Measurements from ENCODE around the gene TAP2.

TAP2 gene

GRCh38 chr6:32853541-32854375 is 15.2 kb upstream of the TAP2 start, which contains the start of the genes PSMB9 and TAP1:
Gene PSMB9, plus strand, starts transcription at chr6:32854192. Its CDS starts 38 bp downstream, at chr6:32854230.
Gene TAP1, minus strand, starts transcription at chr6:32853704. Its CDS starts 68 bp downstream, at chr6:32853636.
- DNase-seq: peak; percentile 95

- peak; percentile 54 for DNase-seq
Observed at GRCh38 chr6:32852844-32853540, 14.5 kb upstream of the TAP2 start.

DNA sequence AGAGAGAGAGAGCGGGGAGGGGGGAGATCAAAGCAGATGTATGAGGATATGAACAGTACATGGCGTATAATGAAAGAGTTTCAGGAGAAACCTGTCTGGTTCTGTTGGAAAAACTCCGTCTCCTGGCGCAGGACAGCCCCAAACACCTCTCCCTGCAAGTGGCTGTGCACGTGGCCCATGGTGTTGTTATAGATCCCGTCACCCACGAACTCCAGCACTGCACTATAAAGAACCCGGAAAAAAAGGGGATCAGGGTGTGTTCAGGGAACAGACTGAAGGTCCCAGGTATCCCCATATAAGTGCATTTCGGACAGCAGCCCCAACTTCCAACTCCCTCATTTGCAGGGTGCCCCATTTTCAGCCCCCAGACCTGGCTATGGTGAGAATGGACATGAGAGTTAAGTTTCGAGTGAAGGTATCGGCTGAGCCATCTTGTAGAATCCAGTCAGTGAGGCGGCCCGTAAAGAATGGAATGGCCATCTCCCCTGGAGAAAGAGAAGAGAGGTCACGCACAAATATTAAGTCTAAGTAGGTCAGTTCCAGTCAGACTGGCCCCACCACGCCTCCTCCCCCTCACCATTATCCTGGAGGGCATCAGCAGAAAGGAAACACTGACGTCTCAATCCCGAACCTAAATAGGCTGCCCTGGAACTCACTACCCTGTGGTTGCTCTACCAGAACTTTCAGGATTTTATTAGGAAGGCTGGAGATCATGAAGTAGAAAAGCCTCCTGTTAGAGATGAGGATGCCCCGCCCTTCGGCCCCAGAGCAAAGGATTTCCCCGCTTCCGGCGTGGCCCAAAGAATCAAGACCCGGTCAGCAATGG is 13.7 kb upstream of the TAP2 start:
- peak; percentile 44 for DNase-seq

DNA sequence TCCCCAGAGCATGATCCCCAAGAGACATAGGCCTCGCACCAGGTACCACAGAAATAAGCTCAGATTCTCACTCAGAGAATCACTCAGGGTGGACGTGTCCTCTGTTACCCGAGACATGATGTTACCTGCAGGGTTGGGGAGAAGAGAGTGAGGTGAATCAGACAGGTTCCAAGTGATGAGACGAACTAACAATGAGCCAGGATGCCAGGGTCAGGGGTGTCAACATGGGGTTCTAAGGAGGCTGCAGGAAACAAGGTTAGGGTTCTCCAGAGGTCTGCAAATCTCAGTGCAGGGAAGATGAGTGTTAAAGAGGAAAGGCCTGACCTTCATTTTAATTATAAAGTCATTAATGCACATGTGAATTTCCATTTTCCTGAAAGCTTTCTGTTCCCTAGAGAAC is 12.5 kb upstream of the TAP2 start:
- no peak for DNase-seq

DNA sequence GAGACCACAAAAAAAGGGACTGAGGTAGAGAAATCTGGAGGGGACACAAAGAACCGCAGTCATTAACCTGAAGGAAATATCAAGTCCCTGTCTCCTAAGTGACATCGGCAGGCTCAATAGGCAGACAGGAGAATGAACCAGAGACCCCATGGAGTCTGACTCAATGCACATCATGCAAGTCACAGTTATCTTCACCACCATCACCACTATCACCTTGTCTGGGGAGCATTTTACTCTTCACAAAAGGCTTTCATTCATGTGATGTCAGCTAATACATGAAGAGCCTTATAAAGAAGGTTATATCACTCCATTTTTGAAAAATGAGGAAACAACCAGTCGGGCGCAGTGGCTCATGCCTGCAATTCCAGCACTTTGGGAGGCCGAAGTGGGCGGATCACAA is 10.6 kb upstream of the TAP2 start:
- DNase-seq: no peak

- DNase-seq: no peak
Observed at GRCh38 chr6:32847795-32848194, 9.3 kb upstream of the TAP2 start.

DNA sequence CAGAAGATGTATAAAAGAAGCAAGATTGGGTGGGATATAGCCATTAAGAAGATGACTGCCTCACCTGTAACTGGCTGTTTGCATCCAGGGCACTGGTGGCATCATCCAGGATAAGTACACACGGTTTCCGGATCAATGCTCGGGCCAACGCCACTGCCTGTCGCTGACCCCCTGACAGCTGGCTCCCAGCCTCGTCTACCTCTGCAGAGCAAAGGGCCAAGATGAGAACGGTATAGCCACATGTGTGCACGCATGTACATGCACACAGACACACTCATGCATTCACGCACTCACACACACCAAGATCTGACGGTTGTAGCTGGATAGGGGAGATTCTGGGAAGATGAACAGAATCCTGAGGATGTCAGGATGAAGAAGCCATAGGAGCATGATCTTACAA is 8.5 kb upstream of the TAP2 start:
- no peak for DNase-seq

- peak; percentile 28 for DNase-seq
Observed at GRCh38 chr6:32845384-32845884, 6.9 kb upstream of the TAP2 start.

DNA sequence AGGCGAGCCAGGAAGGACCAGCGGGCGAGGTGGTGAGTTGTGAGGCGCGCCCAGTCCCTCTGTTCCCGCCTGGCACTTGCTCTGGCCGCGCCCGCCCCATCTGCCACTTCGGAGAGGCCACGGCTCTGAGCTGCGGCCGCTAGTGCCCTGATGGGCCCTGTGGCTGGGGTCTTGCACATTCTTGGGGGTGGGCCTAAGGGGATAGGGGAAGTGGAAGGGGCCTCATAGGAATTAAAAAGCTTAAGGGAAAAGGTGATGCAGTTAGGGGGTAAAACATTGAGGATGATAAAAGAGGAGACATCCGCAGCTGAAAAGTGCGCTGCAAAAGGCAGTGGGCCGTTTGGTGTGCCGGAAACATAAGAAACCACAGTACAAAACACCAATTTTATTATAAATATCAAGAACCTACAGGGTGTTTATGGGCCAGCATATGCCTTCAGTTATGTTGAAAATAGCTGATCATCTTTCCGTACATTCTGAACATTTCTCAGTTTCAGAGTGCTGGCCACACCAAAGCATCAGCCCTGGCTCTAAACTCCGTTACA is 6.4 kb upstream of the TAP2 start:
- no peak for DNase-seq

DNA sequence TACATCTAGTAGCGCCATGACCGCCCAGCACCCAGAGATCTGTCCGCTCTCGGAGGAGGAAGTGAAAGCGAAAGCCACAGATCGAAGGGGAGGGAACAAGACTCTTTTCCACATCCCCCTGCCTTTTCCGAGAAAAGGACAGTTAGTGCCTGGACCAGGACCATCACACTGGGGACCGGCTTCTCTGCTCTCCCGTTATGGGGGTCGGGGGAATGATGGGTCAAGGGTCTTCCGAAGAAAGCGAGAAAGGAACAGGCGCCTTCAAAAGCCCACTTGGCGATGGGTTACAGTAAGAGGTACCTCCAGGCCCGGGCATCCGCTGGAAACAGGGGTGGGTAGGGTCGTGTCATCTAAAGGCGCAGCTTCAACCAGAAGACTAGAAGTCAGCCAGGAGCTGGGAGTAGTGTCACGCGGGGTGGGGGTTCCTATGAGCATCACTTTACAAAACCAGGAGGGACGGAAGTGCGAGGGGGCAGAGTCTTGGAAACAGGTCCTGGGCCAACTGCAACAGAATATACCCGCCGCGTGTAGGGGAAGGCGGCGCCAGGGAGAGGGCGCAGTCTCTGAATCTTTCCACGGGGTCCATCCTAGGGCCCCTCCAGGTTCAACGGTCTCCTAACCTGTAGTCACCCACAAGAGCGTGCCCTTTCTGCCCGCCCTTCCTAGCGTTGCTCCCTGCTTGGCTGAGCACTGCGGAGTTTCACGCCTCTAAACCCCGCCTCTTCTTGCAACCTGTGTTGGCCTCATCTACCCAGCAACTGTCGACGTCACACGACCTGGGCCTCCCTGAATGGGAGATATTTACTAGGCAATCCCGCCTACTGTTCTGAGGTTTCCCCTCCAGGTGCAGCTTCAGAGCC is 5.7 kb upstream of the TAP2 start, which contains the start of gene PSMB8:
PSMB8 (minus strand) TSS at position 69 of the 860 bp plus-strand sequence; CDS start at position 18, 51 bp downstream.
- peak; percentile 96 for DNase-seq

- no peak for DNase-seq
Observed at GRCh38 chr6:32843331-32843978, 4.9 kb upstream of the TAP2 start.

- DNase-seq: no peak
Observed at GRCh38 chr6:32842690-32843089, 4.2 kb upstream of the TAP2 start.

GRCh38 chr6:32842021-32842650 is 3.6 kb upstream of the TAP2 start:
- DNase-seq: no peak

DNA sequence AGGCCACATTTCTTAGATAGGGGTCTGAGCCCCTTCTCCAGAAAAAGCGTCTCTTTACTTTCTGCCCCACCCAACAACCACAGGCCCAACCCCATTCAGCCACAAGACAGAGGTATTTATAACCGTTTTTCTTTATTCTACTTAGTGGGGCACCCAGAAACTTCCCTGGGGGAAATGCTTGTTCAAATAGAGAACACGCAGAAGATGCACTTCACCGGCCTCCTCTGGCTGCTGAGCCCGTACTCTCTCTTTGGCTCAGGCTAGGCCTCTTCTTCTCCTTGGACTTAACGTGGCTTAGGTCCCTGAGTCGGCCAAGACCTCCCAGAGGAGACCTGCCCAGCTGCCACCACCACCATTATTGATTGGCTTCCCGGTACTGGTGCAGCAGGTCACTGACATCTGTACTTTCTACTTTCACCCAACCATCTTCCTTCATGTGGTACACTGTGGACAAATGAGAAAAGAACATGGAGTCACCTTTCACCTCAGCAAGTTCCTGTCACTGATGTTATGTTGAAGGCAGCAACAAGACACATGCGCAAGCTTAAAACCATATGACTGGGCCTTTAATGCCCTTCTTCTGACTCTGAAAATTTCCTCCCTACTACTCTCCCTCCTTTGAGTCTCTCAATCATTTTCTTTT is 2.2 kb upstream of the TAP2 start:
- DNase-seq: peak; percentile 22

GRCh38 chr6:32839356-32839755 is 817 bp upstream of the TAP2 start:
- no peak for DNase-seq

DNA sequence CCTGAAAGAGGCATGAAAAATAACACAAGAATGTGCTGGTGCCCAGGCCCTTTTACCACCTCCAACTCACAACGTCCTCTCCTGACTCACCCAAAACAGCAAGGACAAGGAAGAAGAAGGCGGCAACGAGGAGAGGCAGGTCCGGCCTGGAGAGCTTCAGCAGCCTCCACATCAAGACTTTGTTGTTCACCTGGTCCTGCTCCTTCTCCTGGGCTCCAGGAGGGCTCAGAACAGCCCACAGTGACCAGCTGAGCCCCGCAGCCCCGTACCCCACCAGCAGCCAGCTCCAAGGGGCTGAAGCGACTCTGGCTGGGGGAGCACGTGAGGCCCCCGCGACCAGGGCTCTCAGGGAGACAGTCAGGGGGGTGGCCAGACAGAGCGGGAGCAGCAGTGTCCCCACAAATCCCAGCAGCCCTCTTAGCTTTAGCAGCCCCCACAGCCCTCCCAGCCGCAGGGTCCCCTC is 857 bp downstream of the TAP2 start:
- no peak for DNase-seq

DNA sequence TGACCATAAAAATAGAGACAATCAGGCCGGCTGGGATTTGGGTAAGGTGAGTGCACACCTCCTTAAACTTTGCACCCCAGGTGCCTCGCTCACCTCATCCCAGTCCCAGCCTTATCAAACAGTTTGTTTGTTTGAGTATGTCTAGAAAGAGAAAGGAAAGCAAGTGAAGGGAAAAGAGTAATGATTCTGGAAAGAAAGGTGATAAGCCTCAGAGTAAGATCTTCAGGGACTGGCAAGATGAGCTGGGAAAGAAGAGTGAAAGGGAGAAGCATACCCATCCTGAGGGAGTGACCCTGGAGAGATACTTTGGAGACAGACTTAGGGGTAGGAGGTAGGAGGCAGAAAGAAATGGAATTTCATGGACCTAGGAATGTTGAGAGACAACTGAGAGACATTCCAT is 1.7 kb downstream of the TAP2 start:
- DNase-seq: no peak

DNA sequence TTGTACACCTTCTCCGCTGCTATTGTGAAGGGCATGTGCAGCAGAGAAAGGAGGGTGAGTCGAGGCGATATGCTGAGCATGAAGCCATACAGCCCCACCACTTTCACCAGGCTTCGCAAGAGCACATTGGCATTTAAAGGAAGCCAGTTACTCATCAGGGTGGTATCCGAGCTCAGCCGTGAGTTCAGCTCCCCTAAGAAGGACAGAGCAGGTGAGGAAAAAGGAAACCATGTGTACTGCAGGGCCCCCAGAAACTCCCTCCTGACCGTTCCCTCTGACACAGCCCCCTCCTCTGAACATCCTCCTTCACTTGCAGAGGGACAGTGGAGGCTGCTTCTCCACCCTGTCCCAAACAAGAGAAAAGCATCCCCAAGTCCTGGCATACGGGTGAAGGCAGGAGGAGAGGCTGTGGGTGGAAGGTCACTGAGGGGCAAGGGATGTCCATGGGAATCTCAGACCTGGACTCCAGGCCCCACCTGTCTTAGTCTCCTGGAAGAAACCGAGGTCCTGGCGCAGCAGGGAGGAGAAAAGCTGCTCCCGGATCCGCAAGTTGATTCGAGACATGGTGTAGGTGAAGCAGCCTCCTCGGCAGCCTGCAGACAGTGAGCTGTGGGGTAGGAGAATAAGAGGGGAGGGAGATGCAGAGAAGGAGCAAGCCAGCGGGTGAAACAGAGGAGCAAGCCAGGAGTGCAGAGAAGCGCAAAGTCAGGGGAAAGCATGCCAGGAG is 3.2 kb downstream of the TAP2 start:
- no peak for DNase-seq

GRCh38 chr6:32833664-32834063 is 4.9 kb downstream of the TAP2 start:
- no peak for DNase-seq
